Gastroesophageal sphincter (tissue), 3 donors: ENCODE measurements around the gene MAPK1.

Experiments
- EP300 ChIP-seq: sonication (generic); formaldehyde crosslinking; IDR thresholded peaks from one replicate; pipeline ENCODE4 v1.6.1; 2017; ENCODE audit warnings: antibody characterized with exemption, mild to moderate bottlenecking
- POLR2A ChIP-seq, 2 donors: fragments of 450-650 bp; IDR thresholded peaks; one replicate each; pipeline ENCODE4 v1.6.1; 2017; ENCODE audit warnings: antibody characterized with exemption in 2 of 2, mild to moderate bottlenecking in 2 of 2, moderate library complexity in 1 of 2
- TF ChIP-seq, protein P1 (sequence below), 4 experiments: fragments of 200-600 bp in 2 of 4; fragments of 450-650 bp in 2 of 4; sonication (generic) in 1 of 4; IDR thresholded peaks; one replicate each; pipeline ENCODE4 v1.5.1; 2017 to 2019; ENCODE audit warnings: antibody characterized with exemption in 4 of 4, mild to moderate bottlenecking in 2 of 4, moderate library complexity in 2 of 4

GRCh38 chr22:21734540-21735199, 132.8 kb downstream of the MAPK1 start:
- TF ChIP-seq, protein P1, sequence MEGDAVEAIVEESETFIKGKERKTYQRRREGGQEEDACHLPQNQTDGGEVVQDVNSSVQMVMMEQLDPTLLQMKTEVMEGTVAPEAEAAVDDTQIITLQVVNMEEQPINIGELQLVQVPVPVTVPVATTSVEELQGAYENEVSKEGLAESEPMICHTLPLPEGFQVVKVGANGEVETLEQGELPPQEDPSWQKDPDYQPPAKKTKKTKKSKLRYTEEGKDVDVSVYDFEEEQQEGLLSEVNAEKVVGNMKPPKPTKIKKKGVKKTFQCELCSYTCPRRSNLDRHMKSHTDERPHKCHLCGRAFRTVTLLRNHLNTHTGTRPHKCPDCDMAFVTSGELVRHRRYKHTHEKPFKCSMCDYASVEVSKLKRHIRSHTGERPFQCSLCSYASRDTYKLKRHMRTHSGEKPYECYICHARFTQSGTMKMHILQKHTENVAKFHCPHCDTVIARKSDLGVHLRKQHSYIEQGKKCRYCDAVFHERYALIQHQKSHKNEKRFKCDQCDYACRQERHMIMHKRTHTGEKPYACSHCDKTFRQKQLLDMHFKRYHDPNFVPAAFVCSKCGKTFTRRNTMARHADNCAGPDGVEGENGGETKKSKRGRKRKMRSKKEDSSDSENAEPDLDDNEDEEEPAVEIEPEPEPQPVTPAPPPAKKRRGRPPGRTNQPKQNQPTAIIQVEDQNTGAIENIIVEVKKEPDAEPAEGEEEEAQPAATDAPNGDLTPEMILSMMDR (IDR thresholded peaks at IDR 0.05) = no peak
- TF ChIP-seq POLR2A (IDR thresholded peaks at IDR 0.05) (no peak), EP300 (no peak)
